GM19438 (cell line): ENCODE data around the gene KIAA1328.
"Not testable (repeated sequence)": the region's sequence is repeated elsewhere in the genome, so short reads cannot be mapped to it uniquely, and the experiment has no call there.

Experiments
- ATAC-seq: cut with Tn5 transposase; IDR thresholded peaks from one replicate; pipeline ENCODE4 v1.9.1; 2021; ENCODE audit warnings: low read depth; ENCODE audit not compliant: unreplicated experiment

KIAA1328 gene

GRCh38 chr18:36879796-36880195 is 50.9 kb downstream of the KIAA1328 start:
- ATAC-seq = not testable (repeated sequence)

- ATAC-seq = no peak
These were observed 57.1 kb downstream of the KIAA1328 start for GRCh38 chr18:36885981-36886380.

DNA sequence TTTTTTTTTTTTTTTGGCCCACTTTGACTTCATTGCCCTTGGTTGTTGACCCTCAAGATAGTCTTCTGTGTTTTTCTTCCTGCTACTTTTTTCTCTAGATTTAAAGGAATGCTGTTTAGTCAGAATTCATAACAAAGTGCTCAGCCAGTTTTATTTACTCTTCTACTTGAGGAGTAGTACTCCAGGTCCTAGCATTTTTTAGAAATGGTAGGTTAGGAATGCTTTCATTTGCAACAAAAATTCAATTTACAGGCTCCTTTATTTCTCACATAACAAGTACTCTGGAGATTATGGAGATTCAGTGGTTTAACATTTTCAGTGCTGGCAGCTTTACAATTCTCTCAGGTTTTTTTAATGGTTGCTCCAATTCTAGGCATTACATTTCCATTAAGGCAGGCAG is 58.2 kb downstream of the KIAA1328 start:
- ATAC-seq = no peak

DNA sequence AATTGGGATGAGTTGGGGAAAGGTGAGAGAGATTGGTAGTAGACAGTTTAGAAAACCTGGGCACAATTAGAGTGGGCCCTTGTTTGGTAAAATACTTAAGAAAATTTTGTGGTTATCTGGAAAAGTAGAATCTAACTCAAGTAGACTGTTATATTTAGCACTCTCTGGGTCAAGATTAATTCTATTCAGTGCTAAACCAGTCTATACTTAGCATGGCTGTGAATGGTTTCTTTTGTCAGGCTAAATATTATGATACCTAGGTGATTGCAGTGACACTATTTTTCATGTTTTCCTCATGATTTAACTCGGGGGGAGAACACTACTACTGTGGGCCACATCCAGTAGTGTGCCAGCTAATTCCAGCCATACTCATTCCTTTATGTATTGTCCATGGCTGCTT is 58.9 kb downstream of the KIAA1328 start:
- no peak for ATAC-seq

GRCh38 chr18:36888778-36889177 is 59.9 kb downstream of the KIAA1328 start:
- ATAC-seq = no peak

DNA sequence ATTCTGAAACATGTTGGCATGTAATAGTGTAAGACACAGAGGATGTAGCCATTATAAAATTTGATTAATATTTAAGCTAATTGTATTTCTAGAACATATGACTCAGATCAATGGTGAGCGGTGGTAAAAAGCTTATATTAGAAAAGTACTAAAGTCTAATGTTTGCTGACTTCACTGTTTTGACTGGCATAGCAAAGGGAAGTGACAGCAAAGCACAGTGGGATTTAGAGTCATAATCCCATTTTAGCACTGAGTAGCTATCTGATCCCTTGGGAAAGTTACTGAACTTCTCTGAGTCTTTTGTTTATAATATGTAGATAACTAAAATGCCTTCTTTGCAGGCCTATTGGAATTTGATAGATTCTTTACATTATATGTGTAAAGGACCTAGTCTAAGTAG is 60.4 kb downstream of the KIAA1328 start:
- ATAC-seq = no peak

GRCh38 chr18:36889742-36890141 is 60.8 kb downstream of the KIAA1328 start:
- no peak for ATAC-seq

DNA sequence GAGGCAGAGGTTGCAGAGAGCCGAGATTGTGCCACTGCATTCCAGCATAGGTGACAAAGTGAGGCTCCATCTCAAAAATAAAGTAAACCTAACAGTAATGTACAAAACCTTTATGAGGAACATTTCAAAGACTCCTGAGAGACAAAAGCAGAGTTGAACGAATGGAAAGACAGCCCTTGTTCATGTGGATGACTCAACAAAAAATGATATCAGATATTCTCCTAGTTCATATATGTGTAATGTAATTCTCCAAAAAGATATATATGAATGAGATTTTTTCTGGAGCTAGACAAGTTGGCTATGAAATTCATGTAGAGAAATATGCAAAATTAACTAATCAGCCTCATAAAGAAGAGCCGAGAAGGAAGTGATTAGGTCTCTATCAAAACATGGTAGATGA is 61.7 kb downstream of the KIAA1328 start:
- no peak for ATAC-seq

DNA sequence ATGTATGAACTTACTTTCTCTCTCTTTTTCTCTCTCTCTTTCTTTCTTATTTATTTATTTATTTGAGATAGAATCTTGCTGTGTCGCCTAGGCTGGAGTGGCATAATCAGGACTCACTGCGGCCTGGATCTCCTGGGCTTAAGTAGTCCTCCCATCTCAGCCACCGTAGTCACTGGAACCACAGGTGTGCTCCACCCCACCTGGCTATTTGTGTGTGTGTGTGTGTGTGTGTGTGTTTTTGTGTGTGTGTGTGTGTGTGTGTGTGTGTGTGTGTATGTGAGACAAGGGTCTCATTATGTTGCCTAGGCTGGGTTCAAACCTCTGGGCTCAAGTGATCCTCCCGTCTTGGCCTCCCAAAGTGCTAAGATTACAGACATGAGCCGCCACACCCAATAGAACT is 64.3 kb downstream of the KIAA1328 start:
- ATAC-seq = no peak

DNA sequence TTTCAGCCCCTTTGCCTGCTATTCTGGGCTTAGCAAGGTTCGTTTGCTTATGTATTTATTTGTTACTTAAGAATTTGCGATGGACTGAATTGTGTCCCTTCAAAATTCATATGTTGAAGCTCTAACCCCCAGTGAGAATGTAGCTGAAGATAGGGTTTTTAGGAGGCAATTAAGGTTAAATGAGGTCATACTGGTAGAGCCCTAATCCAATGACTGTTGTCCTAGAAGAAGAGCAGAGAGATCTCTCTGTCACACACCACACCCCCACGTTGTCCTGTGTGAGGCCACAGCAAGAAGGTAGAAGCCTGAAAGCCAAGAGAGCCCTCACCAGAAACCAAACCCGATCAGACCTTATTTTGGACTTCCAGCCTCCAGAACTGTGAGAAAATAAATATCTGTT is 66.7 kb downstream of the KIAA1328 start:
- ATAC-seq = no peak

GRCh38 chr18:36897253-36897652 is 68.3 kb downstream of the KIAA1328 start:
- ATAC-seq = no peak

GRCh38 chr18:36899289-36899688 is 70.4 kb downstream of the KIAA1328 start:
- no peak for ATAC-seq

DNA sequence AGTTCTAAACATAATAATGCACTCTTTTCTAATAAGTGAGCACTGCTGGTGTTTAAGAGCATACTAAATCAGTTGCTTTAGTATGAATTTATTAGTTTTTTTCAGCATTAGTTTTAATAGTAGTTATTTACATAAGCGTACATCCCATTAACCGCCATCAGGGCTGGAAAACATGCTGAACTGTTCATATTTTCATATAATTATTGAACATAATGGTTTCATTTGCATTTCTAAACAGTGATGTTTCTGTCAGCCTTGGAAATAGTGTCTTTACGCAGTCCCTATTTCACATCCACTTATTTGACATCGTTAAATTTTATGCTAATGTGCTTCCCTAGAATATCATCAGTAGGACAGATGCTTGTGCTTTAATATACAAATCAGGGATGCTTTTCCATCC is 71.5 kb downstream of the KIAA1328 start:
- no peak for ATAC-seq

GRCh38 chr18:36901277-36901701 is 72.4 kb downstream of the KIAA1328 start:
- ATAC-seq = no peak

DNA sequence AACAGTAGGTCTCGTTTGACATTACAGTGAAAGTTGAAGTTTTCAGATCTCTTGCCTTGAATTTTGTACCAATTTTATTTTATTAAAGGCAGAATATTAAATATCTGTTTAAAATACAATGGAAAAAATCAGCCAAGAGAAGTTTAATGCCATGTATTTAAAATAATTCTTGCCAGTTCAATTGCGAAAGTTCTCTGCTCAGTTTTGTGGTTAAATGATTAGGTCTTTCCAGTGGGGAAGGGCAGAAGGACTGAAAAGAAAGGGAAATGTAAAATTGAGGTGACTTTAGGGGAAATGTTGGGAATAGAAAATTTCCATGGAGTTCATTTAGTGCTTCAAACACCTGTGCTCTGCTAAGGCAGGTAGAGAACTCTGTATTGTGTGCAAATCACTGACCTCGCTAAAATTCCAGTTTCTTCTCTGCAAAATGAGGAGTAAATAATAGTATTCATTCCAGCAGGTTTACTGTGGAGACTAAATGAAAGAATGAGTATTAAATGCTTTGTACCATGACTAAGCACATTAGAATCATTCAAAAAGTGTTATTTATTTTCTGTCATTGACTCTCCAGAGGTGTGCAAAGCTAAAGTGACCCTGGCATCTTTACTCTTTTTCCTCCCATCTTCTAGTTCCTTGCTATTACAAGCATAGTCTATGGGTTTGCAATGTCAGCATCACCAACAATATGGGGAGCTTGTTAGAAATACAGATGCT is 74.4 kb downstream of the KIAA1328 start:
- ATAC-seq = no peak

GRCh38 chr18:36905571-36905970 is 76.6 kb downstream of the KIAA1328 start:
- ATAC-seq = no peak

GRCh38 chr18:36909282-36909681 is 80.4 kb downstream of the KIAA1328 start:
- not testable (repeated sequence) for ATAC-seq

GRCh38 chr18:36912887-36913286 is 84.0 kb downstream of the KIAA1328 start:
- ATAC-seq = no peak

DNA sequence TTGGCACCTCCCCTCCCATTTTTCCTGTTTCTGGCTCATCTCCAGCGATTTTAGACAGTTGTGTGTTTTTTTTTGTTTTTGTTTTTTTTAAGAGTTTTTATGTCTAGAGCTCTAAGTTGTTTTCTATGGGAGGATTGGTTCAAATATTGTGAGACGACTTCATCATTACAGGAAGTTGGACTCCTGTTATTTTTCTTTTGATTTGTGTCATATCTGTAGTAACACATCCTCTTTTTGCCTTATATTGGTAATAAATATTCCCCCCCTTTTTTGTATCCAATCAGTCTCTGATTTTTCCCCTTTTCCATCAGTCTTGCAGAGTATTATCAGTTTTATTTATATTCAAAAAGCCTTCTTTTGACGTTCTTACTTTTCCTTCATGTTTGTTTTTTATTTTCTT is 89.0 kb downstream of the KIAA1328 start:
- no peak for ATAC-seq

- ATAC-seq = no peak
These were observed 100.7 kb downstream of the KIAA1328 start for GRCh38 chr18:36929601-36930000.

DNA sequence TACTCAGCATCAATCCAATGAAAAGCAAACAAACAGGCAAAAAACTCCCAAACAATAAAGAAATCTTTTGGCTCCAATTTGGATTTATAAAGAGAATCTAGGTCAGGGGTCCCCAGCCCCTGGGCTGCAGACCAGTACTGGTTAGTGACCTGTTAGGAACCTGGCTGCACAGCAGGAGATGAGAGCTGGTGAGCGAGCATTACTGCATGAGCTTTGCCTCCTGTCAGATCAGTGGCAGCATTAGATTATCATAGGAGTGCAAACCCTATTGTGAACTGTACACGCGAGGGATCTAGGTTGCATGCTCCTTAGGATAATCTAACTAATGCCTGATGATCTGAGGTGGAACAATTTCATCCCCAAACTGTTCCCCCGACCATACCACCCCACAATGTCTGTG is 102.2 kb downstream of the KIAA1328 start:
- ATAC-seq = no peak

DNA sequence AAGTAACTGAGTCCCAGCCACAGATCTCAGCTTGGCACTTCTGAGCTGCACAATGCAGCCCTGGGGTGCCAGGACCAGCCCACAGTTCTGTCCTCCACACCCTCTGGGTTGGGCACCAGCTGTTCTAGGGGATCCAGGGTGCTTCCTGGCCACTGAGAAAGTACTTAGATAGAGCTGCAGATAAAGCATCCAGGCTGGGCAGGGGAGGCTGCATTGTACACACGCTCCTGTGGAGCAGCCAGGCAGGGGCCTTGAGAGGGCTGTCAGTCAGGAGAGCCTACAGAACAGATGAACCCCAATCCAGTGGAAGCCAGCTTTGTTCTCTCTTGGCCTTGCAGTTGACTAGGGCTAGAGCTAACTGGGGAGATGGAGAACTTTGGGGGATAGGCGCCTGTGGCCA is 104.6 kb downstream of the KIAA1328 start:
- ATAC-seq = no peak

- no peak for ATAC-seq
These were observed 106.0 kb downstream of the KIAA1328 start for GRCh38 chr18:36934884-36935283.
